Endodermal cell (in vitro differentiated cells): Measurements from ENCODE around the gene HSPB2. TPM values are rescaled to one million over a fixed set of nuclear protein-coding genes. Genes with fewer than 3 reads are reported as not detected.

Experiments
- DNase-seq: peaks from one replicate; pipeline ENCODE4 v3.0.0-alpha.2; 2017
- H3K27ac ChIP-seq: 2 replicates; pipeline ENCODE4 v1.5.1; 2013; ENCODE audit warnings: mild to moderate bottlenecking, low read depth, low read length, moderate library complexity
- H3K27me3 ChIP-seq: 2 replicates; pipeline ENCODE4 v1.6.1; 2013; ENCODE audit warnings: mild to moderate bottlenecking, low read length, moderate library complexity; ENCODE audit not compliant: insufficient read depth, control insufficient read depth, poor library complexity, severe bottlenecking
- H3K36me3 ChIP-seq: 2 replicates; pipeline ENCODE4 v1.7.0; 2013; ENCODE audit warnings: mild to moderate bottlenecking, low read length, moderate library complexity; ENCODE audit not compliant: control insufficient read depth, insufficient read depth
- H3K4me1 ChIP-seq: one replicate; pipeline ENCODE4 v1.7.0; 2013; ENCODE audit warnings: low read length; ENCODE audit not compliant: control insufficient read depth, insufficient read depth
- H3K4me3 ChIP-seq: 2 replicates; pipeline ENCODE4 v1.5.1; 2013; ENCODE audit warnings: mild to moderate bottlenecking, low read length, moderate library complexity
- H3K9ac ChIP-seq: 2 replicates; pipeline ENCODE4 v1.6.1; 2013; ENCODE audit warnings: mild to moderate bottlenecking, low read length, moderate library complexity; ENCODE audit not compliant: poor library complexity, severe bottlenecking; ENCODE audit errors: extremely low read depth
- H3K9me3 ChIP-seq: 2 replicates; pipeline ENCODE4 v1.6.1; 2013; ENCODE audit warnings: mild to moderate bottlenecking, low read length, moderate library complexity; ENCODE audit not compliant: control insufficient read depth
- H3K27ac Mint-ChIP-seq: 2 replicates; pipeline ENCODE4 v1.8.0; 2020; ENCODE audit warnings: mixed read lengths
- H3K27me3 Mint-ChIP-seq: 2 replicates; pipeline ENCODE4 v1.8.0; 2021; ENCODE audit warnings: mild to moderate bottlenecking, mixed read lengths; ENCODE audit not compliant: insufficient read depth
- H3K36me3 Mint-ChIP-seq: 2 replicates; pipeline ENCODE4 v1.8.0; 2020; ENCODE audit warnings: low read depth, mixed read lengths
- H3K4me1 Mint-ChIP-seq: 2 replicates; pipeline ENCODE4 v1.8.0; 2020; ENCODE audit warnings: mixed read lengths
- H3K4me3 Mint-ChIP-seq: 2 replicates; pipeline ENCODE4 v1.8.0; 2020; ENCODE audit warnings: mild to moderate bottlenecking, moderate library complexity, mixed read lengths
- H3K9me3 Mint-ChIP-seq: 2 replicates; pipeline ENCODE4 v1.8.0; 2020; ENCODE audit warnings: mild to moderate bottlenecking, mixed read lengths
- WGBS, 2 experiments: methylation state at CpG; one replicate each; pipeline versions ENCODE4 v1.1.5 to v1.1.7; 2013; ENCODE audit warnings: missing lambda C conversion rate in 2 of 2, mixed read lengths in 1 of 2; ENCODE audit not compliant: insufficient coverage in 1 of 2, insufficient read length in 1 of 2; 5-methylcytosine and 5-hydroxymethylcytosine counted together
- total RNA-seq, 2 donors: library from RNA; stranded (reverse); fragmentation: NEBNext Ultra II Directional in 1 of 2; extraction: Animal tissue kit (Norgen Biotek cat#: 25700) in 1 of 2; gene quantifications; 2 replicates in 1 of 2; 3 replicates in 1 of 2; pipeline ENCODE4 v1.2.1, GENCODE V29; 2021
- TF ChIP-seq, protein P1 (sequence below): fragments of 200-600 bp; sonication (generic); conservative IDR thresholded peaks from 2 replicates; pipeline ENCODE4 v1.5.0; 2021; ENCODE audit warnings: antibody characterized with exemption, mild to moderate bottlenecking

Gene HSPB2
- total RNA-seq, 2 donors from 2014 or later, result 0.20 to 0.33 TPM

DNA sequence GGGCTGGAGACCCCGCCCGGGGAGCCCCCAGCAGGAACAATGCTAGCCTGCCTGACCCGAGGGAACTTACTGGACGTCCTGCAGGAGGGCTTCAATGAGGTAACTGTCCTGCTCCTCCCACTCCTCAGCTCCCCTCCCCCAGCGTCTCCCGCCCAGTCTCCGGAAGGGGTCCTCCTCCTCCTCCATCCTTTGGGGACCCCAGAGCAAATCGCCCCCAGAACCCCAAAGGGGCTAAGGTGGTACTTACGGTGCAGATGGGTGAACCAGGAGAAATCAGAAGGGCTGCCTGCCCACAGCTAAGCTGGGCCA lies 24.9 kb downstream of the HSPB2 start:
- Mint-ChIP-seq H3K27me3 (no peaks in the 10 kb centered on the region), H3K27ac (peak overlapping the region; percentile 70), H3K9me3 (no peaks in the 10 kb centered on the region), H3K36me3 (no peaks in the 10 kb centered on the region), H3K4me3 (peak overlapping the region; percentile 70), H3K4me1 (peaks cover 15% of the 10 kb centered on the region)
- Histone ChIP-seq H3K4me1 (peaks cover 7% of the 10 kb centered on the region), H3K36me3 (no peaks in the 10 kb centered on the region), H3K9ac (peak overlapping the region; percentile 63), H3K4me3 (peak overlapping the region; percentile 87), H3K27me3 (no peaks in the 10 kb centered on the region), H3K27ac (peak overlapping the region; percentile 87), H3K9me3 (no peaks in the 10 kb centered on the region)
- DNase-seq, result no peak
- TF ChIP-seq, protein P1, sequence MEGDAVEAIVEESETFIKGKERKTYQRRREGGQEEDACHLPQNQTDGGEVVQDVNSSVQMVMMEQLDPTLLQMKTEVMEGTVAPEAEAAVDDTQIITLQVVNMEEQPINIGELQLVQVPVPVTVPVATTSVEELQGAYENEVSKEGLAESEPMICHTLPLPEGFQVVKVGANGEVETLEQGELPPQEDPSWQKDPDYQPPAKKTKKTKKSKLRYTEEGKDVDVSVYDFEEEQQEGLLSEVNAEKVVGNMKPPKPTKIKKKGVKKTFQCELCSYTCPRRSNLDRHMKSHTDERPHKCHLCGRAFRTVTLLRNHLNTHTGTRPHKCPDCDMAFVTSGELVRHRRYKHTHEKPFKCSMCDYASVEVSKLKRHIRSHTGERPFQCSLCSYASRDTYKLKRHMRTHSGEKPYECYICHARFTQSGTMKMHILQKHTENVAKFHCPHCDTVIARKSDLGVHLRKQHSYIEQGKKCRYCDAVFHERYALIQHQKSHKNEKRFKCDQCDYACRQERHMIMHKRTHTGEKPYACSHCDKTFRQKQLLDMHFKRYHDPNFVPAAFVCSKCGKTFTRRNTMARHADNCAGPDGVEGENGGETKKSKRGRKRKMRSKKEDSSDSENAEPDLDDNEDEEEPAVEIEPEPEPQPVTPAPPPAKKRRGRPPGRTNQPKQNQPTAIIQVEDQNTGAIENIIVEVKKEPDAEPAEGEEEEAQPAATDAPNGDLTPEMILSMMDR, result no peak
- WGBS, 2 experiments, result 7% methylated on average over 3 to 9 of the region's 9 CpGs

DNA sequence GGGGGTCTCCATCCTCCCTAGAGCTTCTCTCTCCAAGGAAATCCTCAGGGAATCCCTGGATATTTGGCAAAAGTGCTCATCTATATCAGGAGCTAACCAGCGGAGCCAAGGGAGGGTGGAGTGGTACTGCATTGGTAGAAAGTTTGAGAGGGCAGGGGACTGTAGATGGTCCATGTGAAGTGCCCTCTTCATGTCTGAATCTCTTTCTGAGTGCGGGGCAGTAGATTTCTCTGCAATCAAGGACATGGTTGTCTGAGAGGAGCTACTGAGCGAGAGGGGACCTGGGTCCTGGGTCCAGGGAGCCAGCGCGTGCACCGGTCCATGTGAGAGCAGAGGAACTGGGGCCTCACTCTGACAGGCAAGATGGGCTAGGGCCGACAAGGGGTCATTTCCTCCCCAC lies 25.3 kb downstream of the HSPB2 start:
- H3K27ac Mint-ChIP-seq, result peak overlapping the region; percentile 70
- TF ChIP-seq, protein P1, result no peak
- no peaks in the 10 kb centered on the region for H3K36me3 ChIP-seq
- H3K4me3 Mint-ChIP-seq, result peak overlapping the region; percentile 70
- no peaks in the 10 kb centered on the region for H3K27me3 ChIP-seq
- no peaks in the 10 kb centered on the region for H3K27me3 Mint-ChIP-seq
- H3K27ac ChIP-seq, result peak overlapping the region; percentile 87
- H3K9me3 ChIP-seq, result no peaks in the 10 kb centered on the region
- peaks cover 7% of the 10 kb centered on the region for H3K4me1 ChIP-seq
- peaks cover 15% of the 10 kb centered on the region for H3K4me1 Mint-ChIP-seq
- H3K9me3 Mint-ChIP-seq, result no peaks in the 10 kb centered on the region
- WGBS, 2 experiments, result 83 to 86% methylated on average over 6 to 7 of the region's 7 CpGs
- peak overlapping the region; percentile 87 for H3K4me3 ChIP-seq
- no peaks in the 10 kb centered on the region for H3K36me3 Mint-ChIP-seq
- no peak for DNase-seq
- H3K9ac ChIP-seq, result peak overlapping the region; percentile 63

DNA sequence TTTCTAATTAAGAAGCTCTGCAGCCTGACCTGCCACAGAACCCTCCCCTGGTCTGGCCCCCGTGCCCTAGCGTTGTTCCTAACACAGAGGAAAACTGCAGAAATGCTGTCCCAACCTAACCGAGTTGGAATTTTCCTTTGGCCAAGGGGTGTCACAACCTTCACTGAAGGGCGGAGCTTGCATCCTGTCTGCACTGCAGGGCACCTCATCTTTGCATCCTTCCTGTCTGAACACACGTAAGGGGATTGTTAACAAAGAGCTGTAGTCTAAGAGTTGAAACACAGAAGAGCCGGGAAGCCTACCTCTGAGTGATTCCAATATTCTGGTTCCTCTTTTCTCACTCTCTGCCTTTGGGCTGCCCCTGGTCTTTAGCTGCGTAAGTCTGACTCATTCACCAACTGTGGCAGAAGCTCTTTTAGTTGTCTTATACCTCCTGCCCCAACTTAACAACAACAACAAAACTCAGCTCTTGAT lies 26.2 kb downstream of the HSPB2 start:
- TF ChIP-seq, protein P1, result no peak
- H3K9me3 Mint-ChIP-seq, result no peaks in the 10 kb centered on the region
- 60 to 66% methylated on average over 7 of the region's 7 CpGs for WGBS, 2 experiments
- H3K4me3 Mint-ChIP-seq, result peak overlapping the region; percentile 70
- Histone ChIP-seq H3K9ac (no peak overlapping the region), H3K9me3 (no peaks in the 10 kb centered on the region), H3K27ac (no peak overlapping the region), H3K4me1 (peaks cover 7% of the 10 kb centered on the region), H3K36me3 (no peaks in the 10 kb centered on the region), H3K4me3 (no peak overlapping the region), H3K27me3 (no peaks in the 10 kb centered on the region)
- peak; percentile 70 for DNase-seq
- H3K4me1 Mint-ChIP-seq, result peaks cover 17% of the 10 kb centered on the region
- no peaks in the 10 kb centered on the region for H3K36me3 Mint-ChIP-seq
- H3K27me3 Mint-ChIP-seq, result no peaks in the 10 kb centered on the region
- H3K27ac Mint-ChIP-seq, result no peak overlapping the region
